Astrocyte (in vitro differentiated cells and primary cell): ENCODE measurements around the gene LRRC2.

ENCODE experiments used
- CTCF ChIP-seq: IDR thresholded peaks from 2 replicates; pipeline ENCODE4 v1.5.1; 2011; ENCODE audit warnings: low read depth, mild to moderate bottlenecking, inconsistent platforms, low read length, moderate library complexity; ENCODE audit not compliant: insufficient read depth
- EZH2 ChIP-seq: IDR thresholded peaks from 2 replicates; pipeline ENCODE4 v1.6.1; 2012; ENCODE audit warnings: mild to moderate bottlenecking, low read length, inconsistent platforms; ENCODE audit not compliant: insufficient read depth

- TF ChIP-seq EZH2, result no peak
- no peak for TF ChIP-seq CTCF
Observed at GRCh38 chr3:46545818-46546630, 20.1 kb downstream of the LRRC2 start.
